GM21619 (cell line): ENCODE data around the gene TIE1.

Experiments
- ATAC-seq: cut with Tn5 transposase; IDR thresholded peaks from one replicate; pipeline ENCODE4 v1.9.1; 2021; ENCODE audit not compliant: unreplicated experiment

Gene TIE1

DNA sequence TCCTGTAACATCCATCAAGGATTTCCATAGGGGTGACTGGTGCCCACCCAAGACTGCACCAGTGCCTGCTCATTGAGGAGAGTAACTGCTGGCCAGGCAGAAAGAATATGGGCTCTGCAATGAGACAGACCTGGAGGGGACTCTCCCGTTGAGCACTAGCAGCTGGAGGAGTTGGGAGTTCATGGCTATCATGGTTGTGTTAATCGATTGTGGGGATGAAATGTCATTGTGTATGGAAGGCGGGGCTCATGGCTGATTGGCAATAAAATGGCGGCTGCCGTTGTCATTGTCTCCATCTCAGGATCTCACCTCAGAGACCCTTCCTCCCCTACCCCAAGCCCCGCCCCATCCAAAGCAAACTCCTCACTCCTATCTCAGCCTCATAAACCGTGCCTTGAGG, 27.1 kb upstream of the TIE1 start:
- ATAC-seq: no peak

DNA sequence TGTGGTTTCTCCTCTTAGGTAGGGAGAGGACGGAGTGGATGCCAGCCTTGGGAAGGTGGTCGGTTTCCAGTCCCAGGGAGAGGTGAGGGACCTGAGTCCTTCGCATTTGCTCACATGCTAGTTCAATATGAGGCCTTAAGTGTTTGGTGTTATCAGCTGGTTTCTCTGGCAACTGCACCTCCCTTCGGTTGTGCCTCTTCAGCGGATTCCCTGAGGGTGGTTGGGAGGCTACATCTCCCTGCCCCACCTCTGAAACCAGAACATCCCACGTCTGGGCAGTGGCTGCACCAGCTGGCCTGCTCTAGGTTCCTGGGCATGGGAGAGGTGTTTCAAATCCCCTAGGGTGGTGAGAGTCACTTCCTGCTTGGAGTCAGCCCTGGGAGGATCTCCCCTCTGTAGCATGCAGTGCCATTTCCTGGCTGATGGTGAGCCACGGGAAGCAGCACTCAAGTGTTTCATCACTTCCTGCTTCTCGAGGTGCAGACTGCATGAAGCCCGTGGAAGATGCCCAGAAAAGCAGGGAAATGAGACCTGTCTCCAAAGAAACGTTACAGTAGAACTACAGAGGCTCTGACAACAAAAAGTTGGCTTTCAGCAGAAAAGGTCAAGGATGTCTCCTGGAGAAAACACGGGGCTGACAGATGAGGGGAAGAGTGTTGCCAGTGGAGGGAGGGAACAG, 26.5 kb upstream of the TIE1 start:
- ATAC-seq: no peak

GRCh38 chr1:43274804-43275180, 26.0 kb upstream of the TIE1 start:
- ATAC-seq: no peak

- ATAC-seq: no peak
Measured at GRCh38 chr1:43275826-43276620, 24.8 kb upstream of the TIE1 start.

- ATAC-seq: no peak
Measured at GRCh38 chr1:43276673-43277072, 24.1 kb upstream of the TIE1 start.

- ATAC-seq: no peak
Measured at GRCh38 chr1:43277116-43277876, 23.5 kb upstream of the TIE1 start.

- no peak for ATAC-seq
Measured at GRCh38 chr1:43279161-43279560, 21.6 kb upstream of the TIE1 start.

GRCh38 chr1:43279666-43280065, 21.1 kb upstream of the TIE1 start:
- ATAC-seq: no peak

GRCh38 chr1:43280692-43281091, 20.1 kb upstream of the TIE1 start:
- no peak for ATAC-seq

- no peak for ATAC-seq
Measured at GRCh38 chr1:43282220-43283195, 18.3 kb upstream of the TIE1 start.

GRCh38 chr1:43284065-43284464, 16.7 kb upstream of the TIE1 start:
- ATAC-seq: no peak

DNA sequence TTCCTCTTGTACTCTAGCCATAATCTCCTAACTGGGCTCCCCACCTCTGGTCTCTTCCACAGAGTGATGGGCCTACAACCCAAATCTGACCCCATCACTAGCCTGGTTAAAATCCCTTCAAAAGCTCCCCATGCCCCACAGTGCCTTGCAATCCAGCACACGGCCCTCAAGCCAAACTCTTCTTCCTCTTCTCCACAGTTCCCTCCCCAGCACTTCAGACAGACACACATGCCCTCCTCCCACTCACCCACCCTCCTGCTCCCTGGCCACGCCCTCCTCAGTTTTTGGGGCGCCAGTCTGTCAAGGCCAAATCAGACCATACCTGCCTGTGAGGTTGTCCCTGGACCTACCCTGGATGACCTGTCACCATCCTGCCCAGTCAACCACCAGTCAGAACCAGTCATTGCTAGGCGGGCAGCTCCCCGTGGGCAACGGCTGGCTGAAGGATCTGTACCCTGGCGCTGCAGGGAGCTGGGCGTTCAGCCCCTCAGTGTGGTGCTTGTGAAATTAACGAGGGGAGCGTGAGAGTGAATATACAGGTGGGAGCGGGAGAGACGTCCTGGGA, 16.2 kb upstream of the TIE1 start:
- no peak for ATAC-seq

DNA sequence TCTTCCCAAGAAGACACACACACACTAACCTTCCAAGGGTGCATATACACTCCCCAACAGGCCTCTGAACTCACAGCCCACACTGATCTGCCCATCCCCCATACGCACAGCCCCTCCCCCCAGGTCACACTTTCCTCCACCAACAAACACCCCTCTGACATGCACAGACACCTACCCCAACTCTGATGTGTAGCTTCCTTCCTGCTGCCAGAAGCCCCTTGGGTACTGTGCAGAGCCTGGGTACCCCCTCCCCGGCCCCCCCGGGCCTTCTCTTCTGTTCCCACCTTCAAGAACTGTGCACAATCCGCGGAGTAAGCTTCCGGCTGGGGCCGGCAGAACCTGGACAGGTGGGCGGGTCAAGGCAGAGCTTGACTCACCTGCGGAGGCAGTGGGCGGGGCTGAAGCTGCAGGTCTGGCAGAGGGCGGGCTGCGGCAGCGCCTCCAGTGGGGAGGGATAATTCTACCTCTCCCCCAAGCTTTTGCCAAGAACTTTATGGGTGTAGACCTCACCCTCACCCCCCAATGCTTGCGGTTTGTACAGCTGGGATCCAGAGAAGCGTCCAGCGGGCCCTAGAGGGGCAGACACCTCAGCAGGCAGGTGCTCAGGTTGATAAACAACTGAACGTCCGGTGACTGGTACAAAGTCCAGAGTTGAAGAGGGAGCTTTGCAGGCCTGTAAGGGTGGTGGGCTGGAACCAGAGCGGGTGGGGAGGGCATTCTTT, 15.4 kb upstream of the TIE1 start, which contains the start of gene C1orf210:
C1orf210 (minus strand) TSS at position 313 of the 722 bp plus-strand sequence. CDS start 2,311 bp downstream, outside the sequence.
- ATAC-seq: no peak

GRCh38 chr1:43286115-43286514, 14.7 kb upstream of the TIE1 start:
- no peak for ATAC-seq

DNA sequence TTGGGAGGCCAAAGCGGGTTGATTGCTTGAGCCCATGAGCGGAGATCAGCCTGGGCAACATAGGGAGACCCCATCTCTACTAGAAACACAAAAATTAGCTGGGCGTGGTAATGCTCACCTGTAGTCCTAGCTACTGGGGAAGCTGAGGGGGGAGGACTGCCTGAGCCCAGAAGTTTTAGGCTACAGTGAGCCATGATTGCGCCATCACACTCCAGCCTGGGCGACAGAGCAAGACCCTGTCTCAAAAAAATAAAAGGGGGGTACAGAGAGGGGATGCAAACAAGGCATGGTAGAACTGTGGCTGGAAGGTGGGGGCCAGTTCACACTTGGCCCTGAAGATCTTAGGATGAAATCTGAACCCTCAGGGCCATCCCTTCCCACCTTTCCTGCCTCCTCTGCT, 14.2 kb upstream of the TIE1 start:
- no peak for ATAC-seq

GRCh38 chr1:43288058-43288784, 12.6 kb upstream of the TIE1 start:
- ATAC-seq: no peak

DNA sequence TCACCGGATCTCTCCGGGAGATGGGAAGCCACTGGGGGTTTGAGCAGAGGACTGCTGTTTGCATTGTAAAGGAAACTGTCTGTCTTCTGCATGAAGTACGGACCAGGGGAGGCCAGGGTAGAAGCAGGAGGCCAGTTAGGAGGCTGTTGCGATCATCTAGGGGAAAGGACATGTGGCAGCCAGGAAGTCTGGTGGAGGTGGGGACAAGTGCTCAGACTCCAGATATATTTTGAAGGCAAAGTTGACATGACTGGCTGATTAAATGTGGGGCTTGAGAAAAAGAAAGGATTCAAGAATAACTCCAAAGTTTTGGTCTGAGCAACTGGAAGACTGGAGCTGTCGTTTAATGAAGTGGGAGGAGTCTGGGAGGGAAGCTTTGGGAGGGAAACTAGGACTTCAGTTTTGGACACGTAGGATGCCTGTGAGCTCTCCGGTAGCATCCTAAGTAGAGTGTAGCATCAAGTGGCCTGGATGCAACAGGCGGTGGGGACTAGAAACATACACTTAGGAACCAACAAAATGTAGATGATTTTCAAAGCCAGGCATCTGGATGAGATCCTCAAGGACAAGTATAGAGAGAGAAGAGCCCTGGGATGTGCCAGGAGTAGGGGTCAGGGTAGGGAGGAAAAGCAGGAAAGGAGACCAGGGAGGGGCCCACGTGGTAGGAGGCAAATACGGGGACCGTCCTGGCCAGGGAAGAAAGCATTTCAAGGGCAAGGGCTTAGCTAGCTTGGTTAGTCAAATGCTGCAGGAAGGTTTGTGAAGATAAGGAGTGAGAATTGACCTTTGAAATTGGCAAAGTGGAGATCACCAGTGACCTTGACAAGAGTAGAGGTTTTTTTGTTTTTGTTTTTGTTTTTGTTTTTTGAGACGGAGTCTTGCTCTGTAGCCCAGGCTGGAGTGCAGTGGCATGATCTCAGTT, 11.7 kb upstream of the TIE1 start:
- ATAC-seq: no peak

- no peak for ATAC-seq
Measured at GRCh38 chr1:43292216-43292615, 8.6 kb upstream of the TIE1 start.
